ENCODE measurements around the gene ALOX12.

DNA sequence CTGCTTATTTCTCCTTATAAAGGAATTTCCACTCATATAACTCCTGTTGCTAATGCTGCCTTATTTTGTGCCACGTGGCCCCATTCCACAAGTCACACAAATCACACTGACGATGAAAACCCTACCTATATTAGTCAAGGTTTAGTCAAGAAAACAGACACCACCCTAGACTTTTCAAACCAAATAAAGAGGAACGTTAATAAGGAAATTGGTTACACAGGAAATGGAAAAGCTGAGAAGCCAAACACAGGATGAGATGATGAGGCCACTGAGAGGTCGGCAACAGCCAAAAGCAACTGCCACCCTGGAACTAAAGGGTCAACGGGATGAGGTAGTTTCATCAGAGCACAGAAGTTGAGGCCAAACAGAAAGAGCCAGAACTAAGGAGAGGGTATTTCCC is 47.3 kb upstream of the ALOX12 start:
- TF ChIP-seq CTCF (IDR thresholded peaks at IDR 0.05; ENCODE audit: low read length) (no peak), EZH2 (IDR thresholded peaks at IDR 0.05; ENCODE audit: borderline replicate concordance, low read length) (no peak)

Measured in OCI-LY1 (cell line).